Lower leg skin (tissue), 4 donors: ENCODE data around the gene SRCAP. TPM values are rescaled to one million over a fixed set of nuclear protein-coding genes. Genes with fewer than 3 reads are reported as not detected.
A peak's percentile ranks its signal among the peaks of the same experiment; 100 is the strongest.

Experiments used
- DNase-seq, 2 donors: peaks; one replicate each; pipeline ENCODE4 v3.0.0-alpha.2; 2019; ENCODE audit warnings: low spot score in 2 of 2
- H3K4me3 ChIP-seq: fragments of 200-600 bp; sonication (generic); 2 replicates; pipeline ENCODE4 v1.5.1; 2017; ENCODE audit warnings: mild to moderate bottlenecking, low read depth; ENCODE audit not compliant: poor library complexity, severe bottlenecking
- POLR2A ChIP-seq, 2 donors: fragments of 450-650 bp; IDR thresholded peaks; one replicate each; pipeline ENCODE4 v1.6.1; 2016 to 2017; ENCODE audit warnings: antibody characterized with exemption in 2 of 2, mild to moderate bottlenecking in 1 of 2, moderate library complexity in 1 of 2
- WGBS, 2 donors: methylation state at CpG; one replicate each; pipeline ENCODE4 v1.1.5; 2018; 5-methylcytosine and 5-hydroxymethylcytosine counted together
- intact Hi-C: fragments of 100-400 bp; cut with DNase I; formaldehyde crosslinking; loops from one replicate; pipeline ENCODE4 v1.15.0; 2023; ENCODE audit warnings: low total_unique reads
- total RNA-seq, 4 donors: library from RNA; depleted of rRNA; stranded (reverse); fragments of >200 nt; gene quantifications; one replicate each; pipeline ENCODE4 v1.1.0, GENCODE V29; 2016
- TF ChIP-seq, protein P1 (sequence below), 3 donors: fragments of 450-650 bp; IDR thresholded peaks; one replicate each; pipeline ENCODE4 v1.5.1; 2016; ENCODE audit warnings: antibody characterized with exemption in 3 of 3, mild to moderate bottlenecking in 3 of 3, moderate library complexity in 2 of 3

The SRCAP gene
- total RNA-seq, 4 donors from 2014 or later = 21.7 to 44.0 (median 33.7) TPM

DNA sequence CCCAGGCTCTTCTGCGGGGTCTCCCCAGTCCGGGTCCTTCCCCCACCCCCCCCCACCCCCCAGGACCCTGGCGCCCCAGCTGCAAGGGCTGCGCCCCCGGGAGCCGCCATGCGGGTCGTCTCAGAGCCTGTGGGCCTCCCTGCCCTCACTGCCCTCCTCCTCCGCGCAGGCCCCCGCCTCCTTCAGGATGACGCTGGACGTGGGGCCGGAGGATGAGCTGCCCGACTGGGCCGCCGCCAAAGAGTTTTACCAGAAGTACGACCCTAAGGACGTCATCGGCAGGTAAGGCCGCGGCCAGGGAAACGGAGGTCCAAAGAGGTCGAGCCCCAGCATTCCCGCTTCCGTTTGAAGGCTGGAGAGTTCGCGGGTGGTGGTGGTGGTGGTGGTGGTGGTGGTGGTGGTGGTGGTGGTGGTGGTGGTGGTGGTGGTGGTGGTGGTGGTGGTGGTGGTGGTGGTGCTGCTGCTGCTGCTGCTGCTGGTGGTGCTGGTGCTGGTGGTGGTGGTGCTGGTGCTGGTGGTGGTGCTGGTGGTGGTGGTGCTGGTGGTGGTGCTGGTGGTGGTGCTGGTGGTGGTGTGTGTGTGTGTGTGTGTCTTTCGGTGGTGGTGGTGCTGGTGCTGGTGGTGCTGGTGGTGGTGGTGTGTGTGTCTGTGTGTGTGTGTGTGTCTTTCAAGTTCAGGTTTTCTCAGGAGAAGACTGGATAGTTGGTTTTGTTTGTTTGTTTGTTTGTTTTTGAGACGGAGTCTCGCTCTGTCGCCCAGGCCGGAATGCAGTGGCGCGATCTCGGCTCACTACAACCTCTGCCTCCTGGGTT, 49.9 kb downstream of the SRCAP start:
- intact Hi-C loops = no loop called here
- DNase-seq = no peak
- H3K4me3 ChIP-seq = peak overlapping the region; percentile 57
- TF ChIP-seq, protein P1, sequence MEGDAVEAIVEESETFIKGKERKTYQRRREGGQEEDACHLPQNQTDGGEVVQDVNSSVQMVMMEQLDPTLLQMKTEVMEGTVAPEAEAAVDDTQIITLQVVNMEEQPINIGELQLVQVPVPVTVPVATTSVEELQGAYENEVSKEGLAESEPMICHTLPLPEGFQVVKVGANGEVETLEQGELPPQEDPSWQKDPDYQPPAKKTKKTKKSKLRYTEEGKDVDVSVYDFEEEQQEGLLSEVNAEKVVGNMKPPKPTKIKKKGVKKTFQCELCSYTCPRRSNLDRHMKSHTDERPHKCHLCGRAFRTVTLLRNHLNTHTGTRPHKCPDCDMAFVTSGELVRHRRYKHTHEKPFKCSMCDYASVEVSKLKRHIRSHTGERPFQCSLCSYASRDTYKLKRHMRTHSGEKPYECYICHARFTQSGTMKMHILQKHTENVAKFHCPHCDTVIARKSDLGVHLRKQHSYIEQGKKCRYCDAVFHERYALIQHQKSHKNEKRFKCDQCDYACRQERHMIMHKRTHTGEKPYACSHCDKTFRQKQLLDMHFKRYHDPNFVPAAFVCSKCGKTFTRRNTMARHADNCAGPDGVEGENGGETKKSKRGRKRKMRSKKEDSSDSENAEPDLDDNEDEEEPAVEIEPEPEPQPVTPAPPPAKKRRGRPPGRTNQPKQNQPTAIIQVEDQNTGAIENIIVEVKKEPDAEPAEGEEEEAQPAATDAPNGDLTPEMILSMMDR (IDR thresholded peaks at IDR 0.05) = no peak
- no peak for TF ChIP-seq POLR2A (IDR thresholded peaks at IDR 0.05)
- whole genome bisulfite sequencing, 2 donors = 21 to 29% methylated on average over 21 to 30 of the region's 36 CpGs

DNA sequence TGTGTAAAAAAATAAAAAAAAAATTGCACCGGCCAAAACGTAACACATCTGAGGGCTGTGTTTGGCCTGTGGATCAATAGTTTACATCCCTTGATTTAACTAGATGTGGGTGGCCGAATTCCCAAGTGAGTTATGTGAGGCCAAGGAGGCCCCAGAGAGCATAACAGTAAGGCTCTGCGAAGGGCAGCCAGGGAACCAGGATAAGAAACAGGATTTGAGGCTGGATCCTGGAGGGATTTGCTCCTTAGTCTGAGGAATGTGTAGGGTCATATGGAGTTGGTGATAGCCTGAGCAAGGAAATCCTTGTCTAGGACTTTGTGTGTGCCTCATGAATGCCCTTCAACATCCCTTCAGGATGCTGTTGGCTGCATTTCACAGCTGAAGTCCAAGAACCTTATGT, 51.2 kb downstream of the SRCAP start:
- DNase-seq = no peak
- no peak overlapping the region for H3K4me3 ChIP-seq
- intact Hi-C loops = no loop called here
- 90 to 91% methylated on average over 4 of the region's 4 CpGs for WGBS, 2 donors
- TF ChIP-seq, protein P1 (IDR thresholded peaks at IDR 0.05) = no peak
- TF ChIP-seq POLR2A (IDR thresholded peaks at IDR 0.05) = no peak

DNA sequence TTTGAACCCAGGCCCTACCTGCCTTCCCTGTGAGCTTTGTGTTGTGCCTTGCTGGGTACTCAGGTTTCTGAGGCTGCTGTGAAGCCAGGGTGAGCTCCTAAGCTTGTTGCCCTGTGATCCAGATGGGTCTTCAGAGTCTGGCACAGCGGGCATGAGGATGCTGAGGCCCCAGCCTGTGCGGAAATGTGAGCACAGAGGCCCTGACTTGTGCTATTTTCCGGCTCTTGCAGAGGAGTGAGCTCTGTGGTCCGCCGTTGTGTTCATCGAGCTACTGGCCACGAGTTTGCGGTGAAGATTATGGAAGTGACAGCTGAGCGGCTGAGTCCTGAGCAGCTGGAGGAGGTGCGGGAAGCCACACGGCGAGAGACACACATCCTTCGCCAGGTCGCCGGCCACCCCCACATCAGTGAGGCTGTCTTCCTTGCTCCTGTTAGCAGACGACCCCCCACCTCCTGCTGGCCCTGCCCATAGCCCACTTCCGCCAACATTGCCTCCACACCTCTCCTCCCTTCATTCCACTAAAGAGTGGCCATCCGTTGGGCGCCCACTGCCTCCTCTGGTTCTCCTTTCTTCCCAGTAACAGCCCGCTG, 52.0 kb downstream of the SRCAP start:
- TF ChIP-seq POLR2A (IDR thresholded peaks at IDR 0.05) = no peak
- TF ChIP-seq, protein P1 (IDR thresholded peaks at IDR 0.05) = no peak
- intact Hi-C loops = no loop called here
- peak in 1 of 2 donors; percentile 84 for DNase-seq
- WGBS, 2 donors = 95% methylated on average over 20 of the region's 20 CpGs
- H3K4me3 ChIP-seq = no peak overlapping the region

DNA sequence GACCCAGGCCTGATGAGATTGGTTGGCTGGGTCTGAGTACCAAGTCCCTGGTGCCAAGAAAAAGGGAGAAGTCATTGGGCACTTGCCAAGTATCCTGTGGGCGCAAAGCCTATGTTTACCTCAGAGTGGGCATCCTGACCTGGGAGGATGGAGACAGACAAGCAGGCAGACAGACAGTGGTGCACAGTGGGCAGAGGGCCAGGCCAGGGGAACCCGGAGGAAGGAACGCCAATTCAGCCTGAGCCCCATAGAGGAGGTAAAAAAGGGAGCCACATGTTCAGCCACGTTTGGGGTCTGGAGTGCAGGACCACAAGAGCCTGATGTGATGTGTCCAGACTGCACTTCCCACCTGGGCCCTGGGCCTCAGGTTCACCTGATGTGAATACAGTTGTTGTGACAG, 54.6 kb downstream of the SRCAP start:
- intact Hi-C loops = no loop called here
- no peak for DNase-seq
- TF ChIP-seq POLR2A (IDR thresholded peaks at IDR 0.05) = no peak
- TF ChIP-seq, protein P1 (IDR thresholded peaks at IDR 0.05) = no peak
- 69 to 80% methylated on average over 4 of the region's 4 CpGs for WGBS, 2 donors
- H3K4me3 ChIP-seq = no peak overlapping the region

DNA sequence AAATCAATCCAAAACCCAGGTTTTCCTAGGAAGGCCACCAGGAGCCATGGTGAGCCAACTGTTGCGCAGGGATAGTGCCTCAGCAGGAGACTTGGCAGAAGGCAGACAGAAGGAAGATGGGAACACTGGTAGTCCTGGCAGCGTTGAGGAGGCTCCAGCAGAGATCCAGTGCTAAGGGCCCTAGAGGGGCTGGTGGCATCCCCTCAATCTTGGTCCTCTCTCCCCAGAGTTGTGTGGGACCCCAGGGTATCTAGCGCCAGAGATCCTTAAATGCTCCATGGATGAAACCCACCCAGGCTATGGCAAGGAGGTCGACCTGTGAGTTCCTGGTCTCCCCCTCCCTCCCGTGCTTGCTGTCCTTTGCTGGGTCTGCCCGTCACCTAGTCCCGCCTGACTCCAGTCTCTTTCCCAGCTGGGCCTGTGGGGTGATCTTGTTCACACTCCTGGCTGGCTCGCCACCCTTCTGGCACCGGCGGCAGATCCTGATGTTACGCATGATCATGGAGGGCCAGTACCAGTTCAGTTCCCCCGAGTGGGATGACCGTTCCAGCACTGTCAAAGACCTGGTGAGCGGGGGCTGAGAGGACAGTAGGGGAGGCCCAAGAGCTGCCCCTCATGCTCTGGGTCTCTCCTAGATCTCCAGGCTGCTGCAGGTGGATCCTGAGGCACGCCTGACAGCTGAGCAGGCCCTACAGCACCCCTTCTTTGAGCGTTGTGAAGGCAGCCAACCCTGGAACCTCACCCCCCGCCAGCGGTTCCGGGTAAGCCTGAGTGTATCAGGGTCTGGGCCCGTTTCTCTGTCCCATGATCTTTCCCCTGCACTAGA, 57.2 kb downstream of the SRCAP start:
- DNase-seq = no peak
- 92 to 93% methylated on average over 20 of the region's 20 CpGs for WGBS, 2 donors
- intact Hi-C loops = no loop called here
- no peak overlapping the region for H3K4me3 ChIP-seq
- TF ChIP-seq, protein P1 (IDR thresholded peaks at IDR 0.05) = no peak
- no peak for TF ChIP-seq POLR2A (IDR thresholded peaks at IDR 0.05)
